ENCODE results near the gene PTPRA.
"Not testable (repeated sequence)": the region's sequence is repeated elsewhere in the genome, so short reads cannot be mapped to it uniquely, and the experiment has no call there.

PTPRA gene

DNA sequence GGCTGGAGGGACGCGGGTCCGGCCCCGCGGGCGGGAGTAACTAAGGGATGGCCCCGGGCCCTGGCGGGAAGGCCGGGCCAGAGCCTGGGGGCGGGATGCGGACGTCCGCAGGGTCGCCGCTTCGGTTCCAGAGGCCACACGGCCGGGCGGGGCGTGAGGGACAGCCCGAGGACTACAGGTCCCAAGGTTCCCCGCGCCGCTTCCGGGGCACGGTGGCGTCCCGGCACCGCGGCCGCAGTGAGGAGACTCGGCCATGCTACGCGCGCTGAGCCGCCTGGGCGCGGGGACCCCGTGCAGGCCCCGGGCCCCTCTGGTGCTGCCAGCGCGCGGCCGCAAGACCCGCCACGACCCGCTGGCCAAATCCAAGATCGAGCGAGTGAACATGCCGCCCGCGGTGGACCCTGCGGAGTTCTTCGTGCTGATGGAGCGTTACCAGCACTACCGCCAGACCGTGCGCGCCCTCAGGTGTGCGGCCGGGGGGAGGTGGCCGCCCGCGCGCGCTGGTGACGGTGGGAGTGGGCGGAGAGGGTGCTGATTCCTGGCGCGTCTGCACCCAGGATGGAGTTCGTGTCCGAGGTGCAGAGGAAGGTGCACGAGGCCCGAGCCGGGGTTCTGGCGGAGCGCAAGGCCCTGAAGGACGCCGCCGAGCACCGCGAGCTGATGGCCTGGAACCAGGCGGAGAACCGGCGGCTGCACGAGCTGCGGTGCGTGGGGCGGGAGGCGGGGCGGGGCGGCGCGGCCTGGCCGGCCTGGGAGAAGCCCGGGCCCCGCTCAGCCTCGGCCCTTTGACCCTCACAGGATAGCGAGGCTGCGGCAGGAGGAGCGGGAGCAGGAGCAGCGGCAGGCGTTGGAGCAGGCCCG, 172.8 kb downstream of the PTPRA start, which contains the start of gene MRPS26:
TSS of gene MRPS26 (plus strand) at position 237 of the 861 bp plus-strand sequence. CDS start at position 254, 17 bp downstream.
- peak; percentile 91 for DNase-seq

DNA sequence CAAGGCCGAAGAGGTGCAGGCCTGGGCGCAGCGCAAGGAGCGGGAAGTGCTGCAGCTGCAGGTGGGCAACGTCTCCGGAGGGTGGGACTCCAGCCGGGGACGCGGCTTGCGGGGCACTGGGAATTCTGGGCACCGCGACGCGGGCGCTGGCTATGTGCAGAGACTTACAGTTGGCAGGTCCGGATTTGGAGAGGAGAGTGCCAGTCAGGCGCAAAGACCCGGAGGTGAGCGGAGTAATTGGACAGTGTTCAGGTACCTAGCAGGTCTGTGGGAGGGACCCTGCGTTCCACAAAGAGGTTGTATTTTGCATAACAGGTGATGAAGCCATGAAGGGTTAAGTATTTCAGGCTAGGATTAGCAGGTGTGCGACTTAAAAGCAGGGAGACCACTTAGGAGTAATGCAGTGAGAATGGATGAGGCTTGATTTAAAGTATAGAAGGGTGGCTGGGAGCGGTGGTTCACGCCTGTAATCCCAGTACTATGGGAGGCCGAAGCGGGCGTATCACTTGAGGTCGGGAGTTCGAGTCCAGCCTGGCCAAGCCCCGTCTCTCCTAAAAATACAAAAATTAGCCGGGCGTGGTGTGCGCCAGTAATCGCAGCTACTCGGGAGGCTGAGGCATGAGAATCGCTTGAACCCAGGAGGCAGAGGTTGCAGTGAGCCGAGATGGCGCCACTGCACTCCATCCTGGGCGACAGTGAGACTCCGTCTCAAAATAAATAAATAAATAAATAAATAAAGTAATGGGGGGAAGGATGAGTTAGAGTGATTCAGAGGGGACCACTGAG, 173.6 kb downstream of the PTPRA start:
- DNase-seq, result no peak

DNA sequence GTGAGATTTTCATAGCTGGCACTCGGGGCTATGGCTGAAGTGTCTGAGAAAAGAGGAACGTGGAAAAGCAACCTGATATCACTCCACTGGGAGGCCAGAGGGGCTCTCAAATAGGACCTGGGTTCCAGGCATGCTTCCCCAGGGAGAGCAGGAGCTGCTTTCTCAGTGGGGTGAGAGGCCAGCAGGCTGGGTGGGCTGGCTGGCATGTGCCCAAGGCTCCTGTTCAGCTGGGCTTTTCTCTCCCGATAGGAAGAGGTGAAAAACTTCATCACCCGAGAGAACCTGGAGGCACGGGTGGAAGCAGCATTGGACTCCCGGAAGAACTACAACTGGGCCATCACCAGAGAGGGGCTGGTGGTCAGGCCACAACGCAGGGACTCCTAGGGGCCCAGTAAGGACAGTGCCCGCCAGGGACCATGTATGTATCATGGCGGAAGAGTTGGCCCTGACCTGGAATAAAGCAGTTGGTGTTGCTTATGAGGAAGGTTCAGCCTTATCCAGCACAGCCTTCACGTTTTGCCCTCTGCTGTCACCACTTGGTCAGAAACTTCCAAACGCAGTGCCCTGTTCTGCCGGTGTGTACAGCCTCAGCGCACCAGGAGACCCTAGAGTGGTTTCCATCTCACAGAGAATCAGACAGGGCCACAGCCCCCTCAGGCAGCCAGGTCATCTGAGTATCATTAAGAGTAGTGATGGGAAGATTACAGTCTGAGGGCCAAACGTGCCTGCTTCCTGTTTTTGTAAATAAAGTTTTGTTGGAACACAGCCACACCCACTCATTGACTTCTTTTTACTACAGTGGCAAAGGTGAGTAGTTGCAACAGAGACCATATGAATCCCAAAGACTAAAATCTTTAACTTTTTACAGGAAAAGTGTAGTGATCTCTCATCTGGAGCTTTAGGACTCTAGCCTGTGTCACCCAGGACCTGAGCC, 174.5 kb downstream of the PTPRA start:
- DNase-seq, result no peak

DNA sequence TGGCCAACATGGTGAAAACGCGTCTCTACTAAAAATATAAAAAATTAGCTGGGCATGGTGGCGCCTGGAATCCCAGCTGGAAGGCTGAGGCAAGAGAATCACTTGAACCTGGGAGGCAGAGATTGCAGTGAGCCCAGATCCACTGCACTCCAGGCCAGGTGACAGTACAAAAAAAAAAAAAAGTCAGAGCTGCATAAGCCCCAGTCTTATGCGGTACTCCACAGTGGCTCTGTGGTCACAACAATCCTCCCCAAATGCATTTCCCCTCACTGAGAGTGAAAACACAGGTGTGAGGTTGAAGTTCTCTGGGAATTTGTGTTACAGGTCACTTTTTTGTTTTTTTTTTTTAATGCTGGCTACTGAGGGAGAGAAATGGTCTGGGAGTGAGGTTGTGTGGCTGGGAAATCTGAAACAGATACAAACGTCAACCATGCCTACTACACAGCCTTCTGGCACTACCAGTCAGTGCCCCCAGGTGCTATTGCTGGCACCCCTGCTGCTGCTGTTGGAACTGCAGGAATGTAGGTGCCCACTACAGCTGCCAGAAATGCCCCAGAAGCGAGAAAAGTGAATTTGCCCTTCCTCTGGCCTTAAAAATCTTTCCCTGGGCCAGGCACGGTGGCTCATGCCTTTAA, 178.2 kb downstream of the PTPRA start:
- no peak for DNase-seq

DNA sequence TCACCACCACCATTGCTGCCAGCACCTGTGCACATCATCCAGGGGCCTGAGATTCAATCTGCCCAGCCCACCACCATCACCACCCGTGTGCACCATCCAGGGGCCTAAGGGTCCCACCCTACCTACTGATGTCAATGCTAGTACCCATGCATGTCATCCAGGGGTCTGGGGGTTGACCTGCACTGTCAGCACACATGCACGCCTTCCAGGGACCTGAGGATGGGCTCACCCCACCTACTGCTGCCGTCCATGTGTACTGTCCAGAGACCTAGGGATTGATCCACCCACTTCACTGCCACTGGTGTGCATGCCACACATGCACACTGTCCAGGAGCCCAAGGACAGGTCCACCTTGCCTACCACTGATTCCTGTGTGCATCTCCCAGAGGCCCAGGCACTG, 186.2 kb downstream of the PTPRA start:
- DNase-seq, result no peak

DNA sequence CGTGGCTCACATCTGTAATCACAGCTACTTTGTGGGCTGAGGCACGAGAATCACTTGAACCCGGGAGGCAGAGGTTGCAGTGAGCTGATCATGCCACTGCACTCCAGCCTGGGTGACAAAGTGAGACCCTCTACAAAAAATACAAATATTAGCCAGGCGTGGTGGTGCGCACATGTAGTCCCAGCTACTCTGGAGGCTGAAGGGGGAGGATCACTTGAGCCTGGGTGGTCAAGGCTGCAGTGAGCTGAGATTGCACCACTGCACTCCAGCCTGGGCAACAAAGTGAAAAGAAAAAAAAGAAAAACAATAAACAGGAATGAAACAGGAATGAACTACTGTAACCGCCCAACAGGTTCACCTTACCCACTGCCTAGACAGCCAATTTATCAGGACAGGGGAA, 190.8 kb downstream of the PTPRA start:
- not testable (repeated sequence) for DNase-seq

DNA sequence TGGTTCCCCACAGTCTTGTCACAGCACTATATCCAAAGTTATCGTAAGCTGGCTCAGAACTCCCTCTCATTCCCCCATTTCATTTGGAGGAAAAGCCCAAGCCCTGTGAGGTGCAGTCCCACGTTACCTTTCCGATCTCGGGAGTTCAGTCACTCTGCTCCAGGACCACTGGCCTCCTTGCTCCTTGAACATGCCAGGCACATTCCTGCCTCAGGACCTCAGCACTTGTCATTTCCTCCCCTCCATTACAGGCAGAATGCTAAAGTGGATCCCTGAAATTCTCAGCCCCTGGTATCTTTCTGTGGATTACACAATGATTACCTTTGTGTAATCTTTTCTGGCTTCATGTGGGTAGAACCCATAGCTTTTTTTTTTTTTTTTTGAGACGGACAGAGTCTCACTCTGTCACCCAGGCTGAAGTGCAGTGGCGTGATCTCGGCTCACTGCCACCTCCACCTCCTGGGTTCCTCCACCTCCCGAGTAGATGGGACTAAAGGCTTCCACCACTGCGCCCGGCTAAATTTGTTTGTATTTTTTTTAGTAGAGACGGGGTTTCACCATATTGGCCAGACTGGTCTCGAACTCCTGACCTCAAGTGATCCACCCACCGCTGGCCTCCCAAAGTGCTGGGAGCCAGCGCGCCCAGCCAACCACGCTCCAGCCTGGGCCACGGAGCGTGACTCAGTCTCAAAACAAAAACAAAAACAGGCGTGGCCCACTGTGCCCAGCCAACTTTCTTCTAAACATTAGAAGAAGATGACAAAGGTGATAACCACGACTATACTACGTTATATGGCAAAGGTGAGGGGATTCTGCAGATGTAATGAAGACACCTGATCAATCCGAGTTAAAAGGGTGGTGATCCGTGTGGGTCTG, 194.1 kb downstream of the PTPRA start:
- DNase-seq, result no peak

DNA sequence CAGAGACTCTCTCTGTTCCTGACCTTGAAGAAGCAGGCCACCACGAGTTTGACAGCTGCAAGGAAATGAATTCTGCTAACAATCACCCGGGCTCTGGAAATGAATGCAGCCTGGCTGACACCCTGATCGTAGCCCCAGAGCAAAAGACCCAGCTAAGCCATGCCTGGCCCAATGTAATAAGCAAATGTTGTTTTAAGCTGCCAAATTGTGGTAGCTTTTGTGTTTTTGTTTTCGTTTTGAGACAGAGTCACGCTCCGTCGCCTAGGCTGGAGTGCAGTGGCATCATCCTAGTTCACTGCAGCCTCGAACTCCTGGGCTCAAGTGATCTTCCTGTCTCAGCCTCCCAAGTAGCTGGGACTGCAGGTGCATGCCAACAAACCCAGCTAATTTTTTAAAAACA, 194.8 kb downstream of the PTPRA start:
- no peak for DNase-seq

DNA sequence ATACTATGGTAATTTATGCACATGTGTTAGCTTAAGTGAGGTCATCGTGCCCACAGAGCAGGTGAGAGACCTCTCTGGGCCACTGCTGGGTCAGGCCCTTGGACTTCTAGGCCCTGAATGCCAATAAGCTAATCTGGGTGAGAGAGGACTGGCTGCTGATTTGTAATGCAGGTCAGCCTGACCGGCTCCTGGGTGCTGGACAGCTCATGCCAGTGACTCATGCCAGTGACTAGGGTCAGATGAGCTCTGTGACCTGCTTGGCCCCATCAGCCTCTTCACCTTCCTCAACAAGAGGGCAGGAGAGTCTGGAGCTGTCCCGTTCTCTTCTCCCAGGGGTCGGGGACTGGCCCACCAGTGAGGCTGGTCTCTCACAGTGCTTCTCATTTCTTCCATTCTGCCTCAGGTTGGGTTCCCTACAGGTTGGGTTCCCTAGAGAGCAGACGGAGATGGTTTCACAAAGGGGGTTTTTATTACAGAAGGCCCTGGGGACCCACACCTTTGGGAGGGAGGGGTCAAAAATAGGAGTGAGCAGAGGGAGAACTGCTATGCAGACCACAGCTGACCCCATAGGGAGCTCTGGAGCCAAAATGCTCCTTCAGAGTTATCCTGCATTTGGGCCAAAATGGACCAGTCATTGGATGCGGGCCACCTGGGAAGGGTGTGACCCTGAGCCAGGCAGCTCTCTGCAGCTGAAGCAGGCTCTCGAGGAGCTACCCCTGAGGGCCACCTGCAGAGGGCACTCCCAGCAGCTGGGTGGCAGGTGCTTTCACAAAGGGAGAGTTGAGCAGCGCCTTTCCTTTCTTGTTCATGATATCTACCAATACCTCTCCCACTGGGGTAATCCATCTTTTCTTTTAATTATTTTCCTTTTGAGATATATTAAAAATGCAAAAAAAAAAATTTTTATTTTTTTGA, 196.0 kb downstream of the PTPRA start:
- DNase-seq, result peak; percentile 35

DNA sequence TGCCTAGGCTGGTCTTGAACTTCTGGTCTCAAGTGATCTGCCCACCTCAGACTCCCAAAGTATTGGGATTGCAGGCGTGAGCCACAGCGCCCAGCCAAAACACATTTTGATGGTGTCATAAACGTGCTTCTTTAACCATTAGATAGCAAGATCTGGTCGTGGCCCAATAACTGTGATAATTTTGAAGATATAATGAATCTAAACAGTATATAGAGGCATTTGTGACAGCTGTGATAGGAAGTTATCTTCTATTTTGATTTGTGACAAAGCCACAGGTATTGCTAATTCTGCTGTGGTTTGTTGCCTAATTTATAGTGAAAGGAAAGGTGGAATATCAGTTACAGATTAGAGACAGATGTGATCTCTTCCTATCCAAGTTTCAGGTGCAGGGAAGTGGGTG, 197.4 kb downstream of the PTPRA start:
- DNase-seq, result no peak

DNA sequence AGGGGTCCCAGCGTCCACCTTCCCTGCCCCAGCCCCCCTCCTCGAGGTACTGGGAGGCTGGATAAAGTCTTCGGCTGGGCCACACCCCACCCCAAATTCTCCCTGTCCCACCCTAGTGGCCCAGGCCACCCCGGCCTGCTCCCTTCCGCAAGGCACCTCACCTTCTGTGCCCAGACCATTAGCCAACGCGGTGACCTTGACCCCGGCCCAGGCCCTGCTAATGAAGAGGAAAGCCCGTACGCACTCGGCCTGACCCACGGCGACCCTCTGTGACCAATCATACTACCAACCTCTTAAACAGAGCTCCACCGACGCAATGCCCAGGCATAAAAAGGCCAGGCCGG, 198.0 kb downstream of the PTPRA start:
- no peak for DNase-seq

DNA sequence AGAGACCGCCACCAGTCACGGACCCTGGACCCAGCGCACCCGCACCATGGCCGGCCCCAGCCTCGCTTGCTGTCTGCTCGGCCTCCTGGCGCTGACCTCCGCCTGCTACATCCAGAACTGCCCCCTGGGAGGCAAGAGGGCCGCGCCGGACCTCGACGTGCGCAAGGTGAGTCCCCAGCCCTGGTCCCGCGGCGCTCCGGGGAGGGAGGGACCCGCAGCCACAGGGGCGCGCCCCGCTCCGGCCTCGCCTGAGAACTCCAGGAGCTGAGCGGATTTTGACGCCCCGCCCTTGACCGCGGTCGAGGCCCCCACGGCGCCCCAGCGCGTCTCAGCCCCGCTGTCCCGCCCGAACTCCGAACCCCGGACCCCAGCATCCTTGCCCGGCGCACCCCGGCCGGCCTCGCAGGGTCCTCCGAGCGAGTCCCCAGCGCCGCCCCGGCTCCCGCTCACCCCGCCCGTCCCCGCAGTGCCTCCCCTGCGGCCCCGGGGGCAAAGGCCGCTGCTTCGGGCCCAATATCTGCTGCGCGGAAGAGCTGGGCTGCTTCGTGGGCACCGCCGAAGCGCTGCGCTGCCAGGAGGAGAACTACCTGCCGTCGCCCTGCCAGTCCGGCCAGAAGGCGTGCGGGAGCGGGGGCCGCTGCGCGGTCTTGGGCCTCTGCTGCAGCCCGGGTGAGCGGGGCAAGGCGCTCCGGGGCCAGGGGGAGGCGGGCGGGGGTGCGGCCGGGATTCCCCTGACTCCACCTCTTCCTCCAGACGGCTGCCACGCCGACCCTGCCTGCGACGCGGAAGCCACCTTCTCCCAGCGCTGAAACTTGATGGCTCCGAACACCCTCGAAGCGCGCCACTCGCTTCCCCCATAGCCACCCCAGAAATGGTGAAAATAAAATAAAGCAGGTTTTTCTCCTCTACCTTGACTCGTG, 198.6 kb downstream of the PTPRA start, which contains the start of gene OXT:
TSS of gene OXT (plus strand) at position 11 of the 920 bp plus-strand sequence. CDS start at position 47, 36 bp downstream.
- DNase-seq, result no peak

DNA sequence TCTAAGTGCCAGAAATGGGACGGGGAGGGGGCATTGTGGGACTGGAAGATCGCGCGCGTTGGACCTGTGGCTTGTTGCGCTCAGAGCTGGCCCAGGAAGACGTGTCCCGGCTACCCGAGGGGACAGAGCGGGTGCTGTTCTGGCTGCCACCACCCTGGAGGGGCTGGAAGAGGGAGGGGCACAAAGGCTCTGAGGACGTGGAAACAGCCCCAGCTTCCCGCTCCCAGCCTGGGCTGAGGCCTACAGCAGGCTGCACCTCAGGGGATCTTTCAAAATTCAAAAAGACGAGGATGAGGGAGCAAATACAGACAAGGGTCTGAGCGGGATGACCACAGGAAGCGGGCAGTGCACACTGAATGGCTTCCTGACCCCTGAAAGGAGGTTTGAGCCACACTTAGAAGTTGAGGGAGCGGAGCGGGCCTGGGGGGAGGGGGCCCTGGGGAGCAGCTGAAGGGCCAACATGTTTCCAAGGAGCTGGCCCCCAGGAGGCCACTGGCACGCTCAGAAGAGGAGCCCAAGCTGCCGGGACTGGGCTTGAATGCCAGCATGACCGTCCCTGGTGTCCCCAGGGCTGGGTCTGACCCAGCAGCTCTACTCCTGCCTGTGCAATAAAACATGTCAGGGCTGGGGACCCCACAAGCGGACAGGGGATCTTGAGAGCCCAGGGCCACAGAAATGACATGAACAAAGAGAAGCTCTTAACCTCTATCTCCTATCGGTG, 199.4 kb downstream of the PTPRA start:
- no peak for DNase-seq

DNA sequence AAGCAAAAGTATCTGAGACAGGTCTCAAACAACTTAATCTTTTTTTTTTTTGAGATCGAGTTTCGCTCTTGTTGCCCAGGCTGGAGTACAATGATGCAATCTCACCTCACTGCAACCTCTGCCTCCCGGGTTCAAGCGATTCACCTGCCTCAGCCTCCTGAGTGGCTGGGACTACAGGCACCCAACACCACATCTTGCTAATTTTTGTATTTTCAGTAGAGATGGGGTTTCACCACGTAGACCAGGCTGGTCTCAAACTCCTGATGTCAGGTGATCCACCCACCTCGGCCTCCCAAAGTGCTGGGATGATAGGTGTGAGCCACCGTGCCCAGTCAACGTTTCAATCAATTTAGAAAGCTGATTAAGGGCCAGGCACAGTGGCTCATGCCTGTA, 200.0 kb downstream of the PTPRA start:
- not testable (repeated sequence) for DNase-seq

DNA sequence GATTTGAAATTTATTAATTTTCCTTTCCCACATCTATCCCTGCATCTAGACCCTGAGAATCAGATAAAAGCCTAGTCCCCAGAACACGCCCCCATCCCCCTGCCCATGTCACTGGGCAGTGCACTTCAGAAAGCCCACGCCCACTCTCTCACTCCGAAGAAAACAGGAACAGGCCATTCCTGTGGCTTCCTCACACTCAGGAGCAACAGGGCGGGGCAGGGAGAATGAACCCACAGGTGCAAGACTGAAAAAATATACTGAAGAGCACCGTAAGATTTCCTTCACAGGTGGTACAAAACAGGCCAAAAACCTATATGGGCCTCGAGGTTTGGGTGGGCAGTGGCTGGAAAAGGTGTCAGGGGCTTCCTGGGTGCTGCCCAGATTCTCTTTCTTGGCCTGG, 201.5 kb downstream of the PTPRA start:
- DNase-seq, result no peak

DNA sequence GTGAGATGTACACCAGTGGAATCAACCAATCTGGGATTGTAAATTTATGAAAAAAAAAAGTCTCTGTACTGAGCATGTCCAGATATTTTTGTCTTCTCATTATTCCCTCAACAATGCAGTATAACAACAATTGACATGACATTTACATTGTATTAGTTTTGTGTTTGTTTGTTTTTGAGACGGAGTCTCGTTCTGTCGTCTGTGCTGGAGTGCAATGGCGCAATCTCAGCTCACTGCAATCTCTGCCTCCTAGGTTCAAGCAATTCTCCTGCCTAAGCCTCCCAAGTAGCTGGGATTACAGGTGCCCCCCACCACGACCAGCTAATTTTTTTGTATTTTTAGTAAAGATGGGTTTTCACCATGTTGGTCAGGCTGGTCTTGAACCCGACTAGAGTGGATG, 202.0 kb downstream of the PTPRA start:
- DNase-seq, result not testable (repeated sequence)

DNA sequence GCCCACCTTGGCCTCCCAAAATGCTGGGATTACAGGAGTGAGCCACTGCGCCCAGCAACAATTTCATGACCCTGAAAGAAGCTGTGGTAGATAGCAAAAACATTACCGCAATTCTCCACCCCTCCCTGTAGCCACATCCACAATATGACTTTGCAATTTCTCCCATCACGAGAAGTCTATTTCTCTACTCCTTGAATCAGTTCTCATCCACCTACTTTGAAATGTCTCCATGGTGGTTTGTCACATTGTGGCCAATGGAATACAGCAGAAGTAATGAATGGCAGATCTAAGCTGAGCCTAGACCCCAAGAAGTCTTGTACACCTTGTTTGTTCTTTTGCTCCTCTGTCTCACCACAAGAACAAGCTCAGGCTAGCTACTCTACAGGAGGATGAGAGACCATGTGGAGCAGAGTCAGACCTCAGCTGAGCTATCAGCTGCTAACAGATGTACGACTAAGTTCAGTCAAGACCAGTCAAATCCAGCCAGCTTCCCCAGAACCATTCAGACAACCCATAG, 204.4 kb downstream of the PTPRA start:
- DNase-seq, result no peak

DNA sequence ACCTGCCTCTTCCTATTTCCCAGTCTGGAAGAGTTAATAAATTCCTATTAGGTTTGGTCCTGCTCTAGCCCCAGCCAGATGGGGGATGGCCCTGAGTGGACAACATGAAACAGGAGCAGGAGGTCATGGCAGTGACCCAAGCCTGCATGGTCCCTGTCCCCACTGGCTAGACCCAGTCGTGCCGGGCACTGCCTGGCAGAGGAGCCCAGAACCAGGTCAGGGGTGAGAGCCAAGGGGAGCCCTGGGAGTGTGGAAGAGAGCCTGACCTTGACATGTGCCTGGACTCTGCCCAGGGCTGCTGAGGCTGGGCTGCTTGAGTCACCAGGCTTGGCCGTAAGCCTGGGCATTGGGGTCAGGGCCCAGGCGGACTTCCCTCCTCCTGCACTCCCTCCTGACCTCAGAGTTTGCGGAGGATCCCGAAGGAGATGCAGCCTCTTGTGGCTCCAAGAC, 207.7 kb downstream of the PTPRA start:
- peak; percentile 40 for DNase-seq

Measured in suppressor macrophage treated with lipopolysaccharide for 4 hours (primary cell).